Gastroesophageal sphincter (tissue), 4 donors: ENCODE data around the gene LAD1. TPM values are rescaled to one million over a fixed set of nuclear protein-coding genes. Genes with fewer than 3 reads are reported as not detected.
A peak's percentile ranks its signal among the peaks of the same experiment; 100 is the strongest.

ENCODE experiments used
- ATAC-seq: fragments of 150-250 bp; one replicate; pipeline ENCODE4 v1.9.1; 2016; ENCODE audit warnings: mild to moderate bottlenecking, moderate library complexity
- H3K27ac ChIP-seq, 4 donors: fragments of 200-600 bp; sonication (generic) in 3 of 4; 1 replicate in 3 of 4; 2 replicates in 1 of 4; pipeline ENCODE4 v1.5.1; 2016 to 2019
- H3K27me3 ChIP-seq: fragments of 200-600 bp; sonication (generic); one replicate; pipeline ENCODE4 v1.5.1; 2019
- H3K36me3 ChIP-seq, 2 donors: fragments of 200-600 bp; sonication (generic); one replicate each; pipeline ENCODE4 v1.5.1; 2019; ENCODE audit warnings: control low read depth in 1 of 2
- H3K4me1 ChIP-seq, 3 donors: fragments of 200-600 bp; sonication (generic); 1 replicate in 2 of 3; 2 replicates in 1 of 3; pipeline ENCODE4 v1.5.1; 2016 to 2019; ENCODE audit warnings: control low read depth in 2 of 3
- H3K4me3 ChIP-seq, 2 donors: fragments of 200-600 bp; sonication (generic); one replicate each; pipeline ENCODE4 v1.5.1; 2019; ENCODE audit warnings: mild to moderate bottlenecking in 1 of 2, moderate library complexity in 1 of 2
- H3K9me3 ChIP-seq, 3 donors: fragments of 200-600 bp; sonication (generic); one replicate each; pipeline ENCODE4 v1.5.1; 2017 to 2019; ENCODE audit warnings: control low read depth in 2 of 3
- CTCF ChIP-seq, 4 experiments: fragments of 200-600 bp in 2 of 4; fragments of 450-650 bp in 2 of 4; sonication (generic) in 1 of 4; IDR thresholded peaks; one replicate each; pipeline ENCODE4 v1.5.1; 2017 to 2019; ENCODE audit warnings: antibody characterized with exemption in 4 of 4, mild to moderate bottlenecking in 2 of 4, moderate library complexity in 2 of 4
- EP300 ChIP-seq: sonication (generic); formaldehyde crosslinking; IDR thresholded peaks from one replicate; pipeline ENCODE4 v1.6.1; 2017; ENCODE audit warnings: antibody characterized with exemption, mild to moderate bottlenecking
- POLR2A ChIP-seq, 2 donors: fragments of 450-650 bp; IDR thresholded peaks; one replicate each; pipeline ENCODE4 v1.6.1; 2017; ENCODE audit warnings: antibody characterized with exemption in 2 of 2, mild to moderate bottlenecking in 2 of 2, moderate library complexity in 1 of 2
- POLR2AphosphoS5 ChIP-seq: sonication (generic); formaldehyde crosslinking; IDR thresholded peaks from one replicate; pipeline ENCODE4 v1.6.1; 2017; ENCODE audit warnings: antibody characterized with exemption
- WGBS, 2 donors: methylation state at CpG; one replicate each; pipeline ENCODE4 v1.1.5; 2018; ENCODE audit warnings: low coverage in 1 of 2; 5-methylcytosine and 5-hydroxymethylcytosine counted together
- total RNA-seq, 4 donors: library from RNA; depleted of rRNA; stranded (reverse); fragments of >200 nt; gene quantifications; one replicate each; pipeline ENCODE4 v1.1.0, GENCODE V29; 2016

Gene LAD1
- total RNA-seq, 4 donors from 2014 or later: 1.2 to 24.1 (median 1.9) TPM

GRCh38 chr1:201400212-201400851, 1.2 kb upstream of the LAD1 start:
- peaks cover 70% of the 10 kb centered on the region for H3K27me3 ChIP-seq
- 90 to 95% methylated on average over 2 to 4 of the region's 11 CpGs for WGBS, 2 donors
- H3K4me1 ChIP-seq: peaks cover 0 to 11% (median 7%) of the 10 kb centered on the region in 3 donors
- ATAC-seq: no peak
- H3K9me3 ChIP-seq: no peaks in the 10 kb centered on the region
- no peaks in the 10 kb centered on the region for H3K36me3 ChIP-seq
- no peak overlapping the region for H3K27ac ChIP-seq
- no peak for TF ChIP-seq CTCF (IDR thresholded peaks at IDR 0.05)
- TF ChIP-seq POLR2AphosphoS5: no peak
- no peak for TF ChIP-seq EP300
- TF ChIP-seq POLR2A (IDR thresholded peaks at IDR 0.05): no peak
- no peak overlapping the region for H3K4me3 ChIP-seq

GRCh38 chr1:201399352-201400126, 415 bp upstream of the LAD1 start:
- Histone ChIP-seq H3K27ac (no peak overlapping the region), H3K4me3 (peak overlapping the region in 1 of 2 donors; percentile 29), H3K9me3 (no peaks in the 10 kb centered on the region), H3K36me3 (no peaks in the 10 kb centered on the region), H3K4me1 (peaks cover 0 to 11% (median 7%) of the 10 kb centered on the region in 3 donors), H3K27me3 (peaks cover 64% of the 10 kb centered on the region)
- whole genome bisulfite sequencing, 2 donors: no CpG with 5 or more reads among the region's 62 CpGs
- no peak for TF ChIP-seq POLR2A (IDR thresholded peaks at IDR 0.05)
- TF ChIP-seq CTCF (IDR thresholded peaks at IDR 0.05): no peak
- TF ChIP-seq EP300: no peak
- no peak for TF ChIP-seq POLR2AphosphoS5
- no peak for ATAC-seq

GRCh38 chr1:201397675-201398074, 1.4 kb downstream of the LAD1 start:
- no peaks in the 10 kb centered on the region for H3K9me3 ChIP-seq
- WGBS, 2 donors: no CpG with 5 or more reads among the region's 2 CpGs
- no peak overlapping the region for H3K4me3 ChIP-seq
- H3K36me3 ChIP-seq: no peaks in the 10 kb centered on the region
- peaks cover 0 to 11% (median 7%) of the 10 kb centered on the region in 3 donors for H3K4me1 ChIP-seq
- no peak for ATAC-seq
- TF ChIP-seq EP300: no peak
- no peak for TF ChIP-seq POLR2A (IDR thresholded peaks at IDR 0.05)
- no peak for TF ChIP-seq POLR2AphosphoS5
- no peak for TF ChIP-seq CTCF (IDR thresholded peaks at IDR 0.05)
- no peak overlapping the region for H3K27ac ChIP-seq
- H3K27me3 ChIP-seq: peaks cover 58% of the 10 kb centered on the region

GRCh38 chr1:201396861-201397464, 2.2 kb downstream of the LAD1 start:
- TF ChIP-seq POLR2A (IDR thresholded peaks at IDR 0.05): no peak
- no peak for TF ChIP-seq POLR2AphosphoS5
- Histone ChIP-seq H3K36me3 (no peaks in the 10 kb centered on the region), H3K4me1 (peaks cover 0 to 11% (median 7%) of the 10 kb centered on the region in 3 donors), H3K4me3 (no peak overlapping the region), H3K27me3 (peaks cover 53% of the 10 kb centered on the region), H3K9me3 (no peaks in the 10 kb centered on the region), H3K27ac (no peak overlapping the region)
- ATAC-seq: no peak
- 88 to 100% methylated on average over 1 to 2 of the region's 10 CpGs for WGBS, 2 donors

- no peak overlapping the region for H3K4me3 ChIP-seq
- no peak overlapping the region for H3K27ac ChIP-seq
- H3K36me3 ChIP-seq: no peaks in the 10 kb centered on the region
- ATAC-seq: no peak
- no peak for TF ChIP-seq POLR2A (IDR thresholded peaks at IDR 0.05)
- TF ChIP-seq EP300: no peak
- TF ChIP-seq POLR2AphosphoS5: no peak
- no peak for TF ChIP-seq CTCF (IDR thresholded peaks at IDR 0.05)
- no peaks in the 10 kb centered on the region for H3K9me3 ChIP-seq
- H3K27me3 ChIP-seq: peaks cover 43% of the 10 kb centered on the region
- peaks cover 0 to 11% (median 7%) of the 10 kb centered on the region in 3 donors for H3K4me1 ChIP-seq
- 84 to 100% methylated on average over 2 to 3 of the region's 4 CpGs for WGBS, 2 donors
These were observed 3.2 kb downstream of the LAD1 start for GRCh38 chr1:201395936-201396335.
